Stomach (tissue), 4 donors: ENCODE measurements around the gene ROCK2.

Experiments used
- EP300 ChIP-seq: sonication (generic); formaldehyde crosslinking; IDR thresholded peaks from one replicate; pipeline ENCODE4 v1.6.1; 2017; ENCODE audit warnings: antibody characterized with exemption
- POLR2A ChIP-seq, 4 donors: fragments of 450-650 bp; IDR thresholded peaks; one replicate each; pipeline ENCODE4 v1.6.1; 2016; ENCODE audit warnings: antibody characterized with exemption in 4 of 4, control low read depth in 2 of 4, mild to moderate bottlenecking in 1 of 4, moderate library complexity in 1 of 4
- POLR2AphosphoS5 ChIP-seq, 3 donors: sonication (generic); formaldehyde crosslinking; IDR thresholded peaks; one replicate each; pipeline ENCODE4 v1.6.1; 2016; ENCODE audit warnings: antibody characterized with exemption in 3 of 3
- TF ChIP-seq, protein P1 (sequence below), 7 experiments: fragments of 450-650 bp in 4 of 7; fragments of 200-600 bp in 3 of 7; sonication (generic) in 3 of 7; IDR thresholded peaks; one replicate each; pipeline ENCODE4 v1.5.1; 2016 to 2019; ENCODE audit warnings: antibody characterized with exemption in 7 of 7, control low read depth in 2 of 7, mild to moderate bottlenecking in 1 of 7

DNA sequence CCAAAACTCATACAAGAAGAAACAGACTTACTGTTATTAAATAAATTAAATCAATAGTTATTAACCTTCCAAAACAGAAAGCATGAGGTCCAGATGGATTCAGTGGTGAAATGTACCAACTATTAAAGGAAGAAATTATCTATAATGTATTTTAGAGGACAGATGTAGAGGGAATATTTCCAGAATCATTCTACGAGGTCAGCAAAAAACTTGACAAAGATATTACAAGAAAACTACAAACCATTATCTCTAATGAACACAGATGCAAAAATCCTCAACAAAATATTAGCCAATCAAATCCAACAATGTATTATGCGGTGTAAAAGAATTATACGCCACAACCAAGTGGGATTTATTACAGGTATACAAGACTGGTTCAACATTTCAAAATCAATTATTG is 63.7 kb downstream of the ROCK2 start:
- TF ChIP-seq POLR2A (IDR thresholded peaks at IDR 0.05) (no peak), POLR2AphosphoS5 (IDR thresholded peaks at IDR 0.05) (no peak), EP300 (no peak)
- TF ChIP-seq, protein P1, sequence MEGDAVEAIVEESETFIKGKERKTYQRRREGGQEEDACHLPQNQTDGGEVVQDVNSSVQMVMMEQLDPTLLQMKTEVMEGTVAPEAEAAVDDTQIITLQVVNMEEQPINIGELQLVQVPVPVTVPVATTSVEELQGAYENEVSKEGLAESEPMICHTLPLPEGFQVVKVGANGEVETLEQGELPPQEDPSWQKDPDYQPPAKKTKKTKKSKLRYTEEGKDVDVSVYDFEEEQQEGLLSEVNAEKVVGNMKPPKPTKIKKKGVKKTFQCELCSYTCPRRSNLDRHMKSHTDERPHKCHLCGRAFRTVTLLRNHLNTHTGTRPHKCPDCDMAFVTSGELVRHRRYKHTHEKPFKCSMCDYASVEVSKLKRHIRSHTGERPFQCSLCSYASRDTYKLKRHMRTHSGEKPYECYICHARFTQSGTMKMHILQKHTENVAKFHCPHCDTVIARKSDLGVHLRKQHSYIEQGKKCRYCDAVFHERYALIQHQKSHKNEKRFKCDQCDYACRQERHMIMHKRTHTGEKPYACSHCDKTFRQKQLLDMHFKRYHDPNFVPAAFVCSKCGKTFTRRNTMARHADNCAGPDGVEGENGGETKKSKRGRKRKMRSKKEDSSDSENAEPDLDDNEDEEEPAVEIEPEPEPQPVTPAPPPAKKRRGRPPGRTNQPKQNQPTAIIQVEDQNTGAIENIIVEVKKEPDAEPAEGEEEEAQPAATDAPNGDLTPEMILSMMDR (IDR thresholded peaks at IDR 0.05), result no peak
